ENCODE measurements around the gene SLC9A2. TPM values are rescaled to one million over a fixed set of nuclear protein-coding genes. Genes with fewer than 3 reads are reported as not detected.

SLC9A2 gene
- total RNA-seq, 2 donors from 2014 or later = not detected

DNA sequence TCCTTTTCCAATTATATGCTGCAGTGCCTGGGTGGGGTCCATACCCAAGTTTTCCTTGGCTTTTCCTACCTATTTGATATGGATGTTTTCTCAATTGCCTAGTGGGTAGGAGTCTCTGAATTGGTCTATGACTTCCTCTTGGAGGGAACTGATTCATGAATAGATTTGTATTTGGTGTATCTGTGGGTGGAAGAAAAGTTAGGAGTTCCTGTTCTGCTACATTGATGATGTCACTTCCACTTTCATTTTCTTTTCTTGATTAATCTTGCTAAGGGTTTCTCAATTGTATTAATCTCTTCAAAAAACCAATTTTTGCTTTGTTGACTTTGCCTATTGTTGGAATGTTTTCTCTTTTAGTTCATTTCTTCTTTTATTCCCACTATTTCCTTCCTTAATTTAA lies 37.4 kb upstream of the SLC9A2 start:
- Histone ChIP-seq H3K9me3 (ENCODE audit: control insufficient read depth, low read length) (no peaks in the 10 kb centered on the region), H3K27me3 (ENCODE audit: control insufficient read depth, insufficient read depth, low read length, poor library complexity, severe bottlenecking) (no peaks in the 10 kb centered on the region), H3K36me3 (ENCODE audit: control insufficient read depth, insufficient read depth, low read length) (no peaks in the 10 kb centered on the region), H3K9ac (ENCODE audit: extremely low read depth, low read length, poor library complexity, severe bottlenecking) (no peak overlapping the region), H3K4me3 (ENCODE audit: low read length) (no peak overlapping the region), H3K27ac (ENCODE audit: low read depth, low read length) (no peak overlapping the region), H3K4me1 (ENCODE audit: control insufficient read depth, insufficient read depth, low read length) (no peaks in the 10 kb centered on the region)
- H3K36me3 Mint-ChIP-seq (ENCODE audit: low read depth) = no peaks in the 10 kb centered on the region
- no peaks in the 10 kb centered on the region for H3K27me3 Mint-ChIP-seq (ENCODE audit: insufficient read depth)
- no peak for DNase-seq
- TF ChIP-seq, protein P1, sequence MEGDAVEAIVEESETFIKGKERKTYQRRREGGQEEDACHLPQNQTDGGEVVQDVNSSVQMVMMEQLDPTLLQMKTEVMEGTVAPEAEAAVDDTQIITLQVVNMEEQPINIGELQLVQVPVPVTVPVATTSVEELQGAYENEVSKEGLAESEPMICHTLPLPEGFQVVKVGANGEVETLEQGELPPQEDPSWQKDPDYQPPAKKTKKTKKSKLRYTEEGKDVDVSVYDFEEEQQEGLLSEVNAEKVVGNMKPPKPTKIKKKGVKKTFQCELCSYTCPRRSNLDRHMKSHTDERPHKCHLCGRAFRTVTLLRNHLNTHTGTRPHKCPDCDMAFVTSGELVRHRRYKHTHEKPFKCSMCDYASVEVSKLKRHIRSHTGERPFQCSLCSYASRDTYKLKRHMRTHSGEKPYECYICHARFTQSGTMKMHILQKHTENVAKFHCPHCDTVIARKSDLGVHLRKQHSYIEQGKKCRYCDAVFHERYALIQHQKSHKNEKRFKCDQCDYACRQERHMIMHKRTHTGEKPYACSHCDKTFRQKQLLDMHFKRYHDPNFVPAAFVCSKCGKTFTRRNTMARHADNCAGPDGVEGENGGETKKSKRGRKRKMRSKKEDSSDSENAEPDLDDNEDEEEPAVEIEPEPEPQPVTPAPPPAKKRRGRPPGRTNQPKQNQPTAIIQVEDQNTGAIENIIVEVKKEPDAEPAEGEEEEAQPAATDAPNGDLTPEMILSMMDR (conservative IDR thresholded peaks at IDR 0.05) = no peak
- peaks cover 12% of the 10 kb centered on the region for H3K4me1 Mint-ChIP-seq
- no peak overlapping the region for H3K4me3 Mint-ChIP-seq
- peaks cover 3% of the 10 kb centered on the region for H3K9me3 Mint-ChIP-seq
- no peak overlapping the region for H3K27ac Mint-ChIP-seq

DNA sequence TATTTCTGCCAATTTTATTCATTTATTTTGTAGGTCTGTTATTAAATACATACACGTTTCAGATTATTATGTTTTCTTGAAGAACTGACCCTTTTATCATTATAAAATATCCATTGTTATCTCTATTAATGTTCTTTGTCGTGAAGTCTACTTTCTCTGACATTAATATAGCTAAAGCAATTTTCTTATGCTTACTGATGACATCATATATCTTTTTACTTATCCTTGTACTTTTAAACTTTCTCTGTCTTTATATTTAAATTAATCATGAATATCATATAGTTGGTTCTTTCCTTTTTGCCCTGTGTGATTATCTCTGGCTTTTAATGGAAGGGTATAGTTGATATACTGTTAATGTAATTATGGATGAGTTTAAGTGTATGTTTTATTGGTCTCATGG lies 36.5 kb upstream of the SLC9A2 start:
- Mint-ChIP-seq H3K27ac (no peak overlapping the region), H3K4me3 (no peak overlapping the region), H3K9me3 (peaks cover 3% of the 10 kb centered on the region), H3K4me1 (peaks cover 12% of the 10 kb centered on the region), H3K27me3 (ENCODE audit: insufficient read depth) (no peaks in the 10 kb centered on the region), H3K36me3 (ENCODE audit: low read depth) (no peaks in the 10 kb centered on the region)
- WGBS, 2 experiments (ENCODE audit: insufficient coverage in 1 of 2, insufficient read length in 1 of 2) = 100% methylated on average over 1 of the region's 2 CpGs; no CpG with 5 or more reads in 1 of the 2 experiments
- no peaks in the 10 kb centered on the region for H3K4me1 ChIP-seq (ENCODE audit: control insufficient read depth, insufficient read depth, low read length)
- H3K36me3 ChIP-seq (ENCODE audit: control insufficient read depth, insufficient read depth, low read length) = no peaks in the 10 kb centered on the region
- H3K9ac ChIP-seq (ENCODE audit: extremely low read depth, low read length, poor library complexity, severe bottlenecking) = no peak overlapping the region
- no peak for DNase-seq
- no peak overlapping the region for H3K4me3 ChIP-seq (ENCODE audit: low read length)
- H3K27ac ChIP-seq (ENCODE audit: low read depth, low read length) = no peak overlapping the region
- no peaks in the 10 kb centered on the region for H3K9me3 ChIP-seq (ENCODE audit: control insufficient read depth, low read length)
- no peaks in the 10 kb centered on the region for H3K27me3 ChIP-seq (ENCODE audit: control insufficient read depth, insufficient read depth, low read length, poor library complexity, severe bottlenecking)
- TF ChIP-seq, protein P1 (conservative IDR thresholded peaks at IDR 0.05) = no peak

DNA sequence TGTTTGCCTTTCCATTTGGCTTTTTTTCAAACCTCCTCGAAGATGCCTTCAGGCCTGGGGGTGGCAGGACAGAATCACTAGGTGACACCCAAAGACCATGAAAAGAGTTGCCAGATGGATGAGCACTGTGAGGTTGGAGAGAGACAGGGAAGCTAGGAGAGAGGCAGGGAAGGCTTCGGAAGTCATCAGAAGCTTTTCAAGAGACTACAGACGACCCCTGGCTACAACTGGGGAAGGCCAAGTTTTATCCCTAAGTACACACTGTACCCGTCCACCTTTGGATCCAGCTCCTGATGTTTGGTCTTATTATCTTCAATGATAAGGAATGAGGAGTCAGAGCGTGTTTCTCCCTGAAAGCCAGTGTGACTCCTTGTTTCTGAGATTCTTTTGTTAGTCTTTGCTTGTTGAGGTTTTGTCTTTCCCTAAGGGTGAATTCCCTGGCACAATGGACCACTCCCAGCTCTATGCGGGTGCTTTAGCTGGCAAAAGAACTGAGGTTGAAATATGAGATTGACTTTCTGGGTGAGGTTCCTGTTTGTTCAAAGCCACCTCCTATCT lies 33.4 kb upstream of the SLC9A2 start:
- no peak for DNase-seq
- Histone ChIP-seq H3K9ac (ENCODE audit: extremely low read depth, low read length, poor library complexity, severe bottlenecking) (no peak overlapping the region), H3K27me3 (ENCODE audit: control insufficient read depth, insufficient read depth, low read length, poor library complexity, severe bottlenecking) (no peaks in the 10 kb centered on the region), H3K4me3 (ENCODE audit: low read length) (no peak overlapping the region), H3K9me3 (ENCODE audit: control insufficient read depth, low read length) (no peaks in the 10 kb centered on the region), H3K27ac (ENCODE audit: low read depth, low read length) (no peak overlapping the region), H3K36me3 (ENCODE audit: control insufficient read depth, insufficient read depth, low read length) (no peaks in the 10 kb centered on the region), H3K4me1 (ENCODE audit: control insufficient read depth, insufficient read depth, low read length) (no peaks in the 10 kb centered on the region)
- Mint-ChIP-seq H3K27me3 (ENCODE audit: insufficient read depth) (no peaks in the 10 kb centered on the region), H3K4me1 (peaks cover 12% of the 10 kb centered on the region), H3K27ac (no peak overlapping the region), H3K9me3 (peaks cover under 1% of the 10 kb centered on the region), H3K36me3 (ENCODE audit: low read depth) (no peaks in the 10 kb centered on the region), H3K4me3 (no peak overlapping the region)
- TF ChIP-seq, protein P1 (conservative IDR thresholded peaks at IDR 0.05) = no peak
- 72 to 85% methylated on average over 2 to 6 of the region's 6 CpGs for WGBS, 2 experiments (ENCODE audit: insufficient coverage in 1 of 2, insufficient read length in 1 of 2)
